ENCODE data around the gene ROMO1.
"Not testable (repeated sequence)": the region's sequence is repeated elsewhere in the genome, so short reads cannot be mapped to it uniquely, and the experiment has no call there.

The ROMO1 gene

GRCh38 chr20:35674921-35675320, 24.3 kb upstream of the ROMO1 start:
- H3K4me3 ChIP-seq (ENCODE audit: low read length), result no peak overlapping the region
- TF ChIP-seq CTCF (conservative IDR thresholded peaks at IDR 0.05; ENCODE audit: low read depth, low read length), result no peak
- no peak for DNase-seq (ENCODE audit: low read depth)

GRCh38 chr20:35680452-35681183, 18.6 kb upstream of the ROMO1 start:
- no peak overlapping the region for H3K4me3 ChIP-seq (ENCODE audit: low read length)
- no peak for TF ChIP-seq CTCF (conservative IDR thresholded peaks at IDR 0.05; ENCODE audit: low read depth, low read length)
- DNase-seq (ENCODE audit: low read depth), result no peak

- H3K4me3 ChIP-seq (ENCODE audit: low read length), result no peak overlapping the region
- no peak for TF ChIP-seq CTCF (conservative IDR thresholded peaks at IDR 0.05; ENCODE audit: low read depth, low read length)
- DNase-seq (ENCODE audit: low read depth), result no peak
Observed at GRCh38 chr20:35681960-35682359, 17.2 kb upstream of the ROMO1 start.

- H3K4me3 ChIP-seq (ENCODE audit: low read length); DNase-seq (ENCODE audit: low read depth): not testable (repeated sequence)
Observed at GRCh38 chr20:35685368-35685767, 13.8 kb upstream of the ROMO1 start.

- DNase-seq (ENCODE audit: low read depth); H3K4me3 ChIP-seq (ENCODE audit: low read length): not testable (repeated sequence)
- peak; percentile 12 for TF ChIP-seq CTCF (conservative IDR thresholded peaks at IDR 0.05; ENCODE audit: low read depth, low read length)
Observed at GRCh38 chr20:35686872-35687271, 12.3 kb upstream of the ROMO1 start.

GRCh38 chr20:35690265-35690664, 8.9 kb upstream of the ROMO1 start:
- no peak overlapping the region for H3K4me3 ChIP-seq (ENCODE audit: low read length)
- DNase-seq (ENCODE audit: low read depth), result no peak
- TF ChIP-seq CTCF (conservative IDR thresholded peaks at IDR 0.05; ENCODE audit: low read depth, low read length), result no peak

GRCh38 chr20:35695245-35695749, 3.9 kb upstream of the ROMO1 start:
- DNase-seq (ENCODE audit: low read depth), result no peak
- no peak for TF ChIP-seq CTCF (conservative IDR thresholded peaks at IDR 0.05; ENCODE audit: low read depth, low read length)
- H3K4me3 ChIP-seq (ENCODE audit: low read length), result no peak overlapping the region
